Prostate gland (tissue), 2 donors: ENCODE measurements around the gene SMG6. TPM values are rescaled to one million over a fixed set of nuclear protein-coding genes. Genes with fewer than 3 reads are reported as not detected.

Experiments
- DNase-seq: peaks from one replicate; pipeline ENCODE4 v3.0.0-alpha.2; 2019; ENCODE audit warnings: low spot score
- H3K27ac ChIP-seq, 2 donors: fragments of 200-600 bp; sonication (generic); 2 replicates each; pipeline ENCODE4 v1.5.1; 2017 to 2019
- H3K27me3 ChIP-seq: fragments of 200-600 bp; sonication (generic); replicated peaks from 2 replicates; pipeline ENCODE4 v1.5.1; 2019; ENCODE audit not compliant: insufficient read depth
- H3K36me3 ChIP-seq, 2 donors: fragments of 200-600 bp; sonication (generic); 1 replicate in 1 of 2; 2 replicates in 1 of 2; pipeline versions ENCODE4 v1.5.1 to v1.8.1; 2017 to 2019
- H3K4me1 ChIP-seq: fragments of 200-600 bp; sonication (generic); replicated peaks from 2 replicates; pipeline ENCODE4 v1.5.1; 2019
- H3K4me3 ChIP-seq, 2 donors: fragments of 200-600 bp; sonication (generic); 2 replicates each; pipeline ENCODE4 v1.5.1; 2017 to 2019
- H3K9me3 ChIP-seq: fragments of 200-600 bp; sonication (generic); 2 replicates; pipeline ENCODE4 v1.5.1; 2017
- CTCF ChIP-seq, 4 experiments: fragments of 200-600 bp in 2 of 4; fragments of 450-650 bp in 2 of 4; sonication (generic) in 2 of 4; IDR thresholded peaks; 1 replicate in 3 of 4; 2 replicates in 1 of 4; pipeline ENCODE4 v1.5.1; 2016 to 2019; ENCODE audit warnings: antibody characterized with exemption in 4 of 4, mild to moderate bottlenecking in 2 of 4, moderate library complexity in 2 of 4
- POLR2A ChIP-seq: fragments of 450-650 bp; IDR thresholded peaks from one replicate; pipeline ENCODE4 v1.6.1; 2016; ENCODE audit warnings: antibody characterized with exemption, mild to moderate bottlenecking
- POLR2AphosphoS5 ChIP-seq: sonication (generic); formaldehyde crosslinking; IDR thresholded peaks from one replicate; pipeline ENCODE4 v1.6.1; 2017; ENCODE audit warnings: antibody characterized with exemption
- WGBS: methylation state at CpG from one replicate; pipeline ENCODE4 v1.1.5; 2018; 5-methylcytosine and 5-hydroxymethylcytosine counted together
- intact Hi-C: fragments of 100-400 bp; cut with DNase I; formaldehyde crosslinking; loops from one replicate; pipeline ENCODE4 v1.14.2; 2022
- total RNA-seq, 2 donors: library from RNA; depleted of rRNA; stranded (reverse); fragments of >200 nt; gene quantifications; one replicate each; pipeline ENCODE4 v1.1.0, GENCODE V29; 2016

Gene SMG6
- total RNA-seq, 2 donors from 2014 or later = 23.8 to 56.0 TPM

DNA sequence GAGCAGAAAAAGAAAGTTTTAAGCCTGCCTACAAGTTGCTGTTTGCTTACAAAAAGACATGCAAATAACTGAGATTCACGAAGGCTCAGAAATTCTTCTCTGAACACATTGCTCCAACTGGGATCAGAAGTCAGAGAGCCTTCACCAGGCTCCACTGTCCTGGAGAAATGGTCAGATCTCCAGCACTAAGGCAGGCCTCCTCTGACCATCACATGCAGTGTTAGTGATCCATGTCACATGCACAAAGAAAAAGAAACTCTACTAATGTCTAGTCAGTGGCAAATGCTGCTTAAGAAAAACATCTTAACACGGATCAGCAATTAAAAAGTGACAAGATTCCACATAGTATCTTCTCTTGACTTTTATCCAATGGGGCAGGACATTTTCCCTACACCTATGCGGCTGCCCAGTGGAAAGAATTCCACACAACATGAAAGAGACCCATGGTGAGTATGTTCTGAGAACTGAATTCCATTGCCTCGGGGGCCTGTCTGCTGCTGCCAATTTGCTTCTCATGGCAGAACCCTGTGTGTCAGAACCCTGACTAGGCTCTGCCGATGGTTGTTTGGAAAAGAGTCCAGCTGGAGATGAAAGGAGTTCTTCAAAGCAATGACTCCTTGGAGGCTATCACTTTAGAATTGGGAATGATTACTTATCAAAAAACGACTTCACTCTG lies 152.1 kb downstream of the SMG6 start:
- TF ChIP-seq POLR2A = no peak
- no peak for TF ChIP-seq CTCF (IDR thresholded peaks at IDR 0.05)
- TF ChIP-seq POLR2AphosphoS5 = no peak

GRCh38 chr17:2150806-2151205 lies 152.8 kb downstream of the SMG6 start:
- 57% methylated on average over 6 of the region's 6 CpGs for WGBS
- intact Hi-C loops = no loop called here
- Histone ChIP-seq H3K4me3 (no peak overlapping the region), H3K27me3 (no peaks in the 10 kb centered on the region), H3K36me3 (no peaks in the 10 kb centered on the region), H3K4me1 (no peaks in the 10 kb centered on the region), H3K27ac (no peak overlapping the region), H3K9me3 (no peaks in the 10 kb centered on the region)
- no peak for DNase-seq
- TF ChIP-seq CTCF (IDR thresholded peaks at IDR 0.05) = no peak
- TF ChIP-seq POLR2A = no peak
- no peak for TF ChIP-seq POLR2AphosphoS5

More for the DNA sequence above, 152.1 kb downstream of the SMG6 start:
- H3K36me3 ChIP-seq = no peaks in the 10 kb centered on the region
- 36% methylated on average over 6 of the region's 6 CpGs for WGBS
- no peak overlapping the region for H3K27ac ChIP-seq
- no peaks in the 10 kb centered on the region for H3K4me1 ChIP-seq
- H3K27me3 ChIP-seq = no peaks in the 10 kb centered on the region
- H3K4me3 ChIP-seq = no peak overlapping the region
- H3K9me3 ChIP-seq = no peaks in the 10 kb centered on the region
- intact Hi-C loops = no loop called here
- no peak for DNase-seq

GRCh38 chr17:2149934-2150333 lies 153.7 kb downstream of the SMG6 start:
- no peaks in the 10 kb centered on the region for H3K27me3 ChIP-seq
- intact Hi-C loops = no loop called here
- WGBS = 79% methylated on average over 10 of the region's 10 CpGs
- TF ChIP-seq POLR2A = no peak
- TF ChIP-seq POLR2AphosphoS5 = no peak
- TF ChIP-seq CTCF (IDR thresholded peaks at IDR 0.05) = no peak
- no peak overlapping the region for H3K4me3 ChIP-seq
- no peak overlapping the region for H3K27ac ChIP-seq
- no peaks in the 10 kb centered on the region for H3K36me3 ChIP-seq
- no peaks in the 10 kb centered on the region for H3K9me3 ChIP-seq
- no peak for DNase-seq
- no peaks in the 10 kb centered on the region for H3K4me1 ChIP-seq

- no peak for TF ChIP-seq POLR2AphosphoS5
- TF ChIP-seq CTCF (IDR thresholded peaks at IDR 0.05) = no peak
- TF ChIP-seq POLR2A = no peak
- no peak overlapping the region for H3K27ac ChIP-seq
- no peaks in the 10 kb centered on the region for H3K4me1 ChIP-seq
- intact Hi-C loops = no loop called here
- DNase-seq = no peak
- no peaks in the 10 kb centered on the region for H3K9me3 ChIP-seq
- no peaks in the 10 kb centered on the region for H3K27me3 ChIP-seq
- H3K4me3 ChIP-seq = no peak overlapping the region
- no peaks in the 10 kb centered on the region for H3K36me3 ChIP-seq
- 98% methylated on average over 8 of the region's 8 CpGs for WGBS
Measured at GRCh38 chr17:2146132-2146871, 157.3 kb downstream of the SMG6 start.

DNA sequence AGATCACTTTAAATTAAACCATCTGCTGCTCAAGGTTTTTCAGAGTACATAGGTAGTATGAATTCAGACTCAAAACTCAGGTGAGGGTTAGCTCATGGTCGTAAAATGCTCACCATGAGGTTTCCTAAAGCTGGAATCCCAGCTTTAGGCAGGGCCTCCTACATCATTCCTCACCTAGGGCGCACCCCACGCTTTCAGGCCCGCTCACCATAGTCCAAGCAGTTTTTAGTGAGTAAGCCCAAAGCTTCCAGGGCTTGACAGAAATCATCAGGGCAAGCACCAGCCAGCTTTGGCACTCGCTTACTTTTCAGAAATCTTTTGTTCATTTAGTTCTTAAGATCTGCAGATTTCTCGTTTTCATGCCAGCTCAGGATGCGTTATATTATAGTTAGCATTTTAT lies 158.9 kb downstream of the SMG6 start:
- TF ChIP-seq POLR2AphosphoS5 (no peak), POLR2A (no peak), CTCF (IDR thresholded peaks at IDR 0.05) (no peak)
- no peak overlapping the region for H3K4me3 ChIP-seq
- no peak overlapping the region for H3K27ac ChIP-seq
- 76% methylated on average over 7 of the region's 7 CpGs for WGBS
- H3K27me3 ChIP-seq = no peaks in the 10 kb centered on the region
- intact Hi-C loops = no loop called here
- H3K4me1 ChIP-seq = no peaks in the 10 kb centered on the region
- DNase-seq = no peak
- H3K36me3 ChIP-seq = no peaks in the 10 kb centered on the region
- no peaks in the 10 kb centered on the region for H3K9me3 ChIP-seq
